H1 (cell line): Measurements from ENCODE around the gene SLC22A3. TPM values are rescaled to one million over a fixed set of nuclear protein-coding genes. Genes with fewer than 3 reads are reported as not detected.

ENCODE experiments used
- KDM5A ChIP-seq: fragments of 200-600 bp; IDR thresholded peaks from 2 replicates; pipeline ENCODE4 v1.7.1; 2012; ENCODE audit warnings: mild to moderate bottlenecking, low read length, inconsistent platforms, mixed read lengths
- polyA plus RNA-seq, 7 experiments: library from polyadenylated mRNA; depleted of rRNA in 3 of 7; stranded (reverse) in 5 of 7; unstranded in 2 of 7; fragments of >200 nt in 5 of 7; fragments of 200-250 nt in 2 of 7; gene quantifications; 1 replicate in 5 of 7; 2 replicates in 1 of 7; 4 replicates in 1 of 7; pipeline versions ENCODE4 v1.2.1 to v1.2.3, GENCODE V29; 2011 to 2013; ENCODE audit warnings: missing spikeins in 2 of 7, mixed read lengths in 2 of 7
- total RNA-seq: library from RNA; stranded (reverse); fragmentation: NEBNext Ultra II Directional; extraction: Animal tissue kit (Norgen Biotek cat#: 25700); gene quantifications from 2 replicates; pipeline ENCODE4 v1.2.1, GENCODE V29; 2021

Gene SLC22A3
- total and polyA plus RNA-seq, 2 of the 8 experiments (the other 6 are each of a cell fraction or from before 2014, with no cell fraction given): 1.0 to 2.9 TPM

- TF ChIP-seq KDM5A: no peak
These were observed 26.3 kb upstream of the SLC22A3 start (continued) for GRCh38 chr6:160321729-160322505.
